ENCODE data around the gene PLEKHA4.

Gene PLEKHA4

GRCh38 chr19:48819366-48819816 lies 49.0 kb downstream of the PLEKHA4 start:
- DNase-seq = peak; percentile 73

- DNase-seq = no peak
Observed at GRCh38 chr19:48818234-48818820, 50.1 kb downstream of the PLEKHA4 start.

GRCh38 chr19:48817585-48818124 lies 50.8 kb downstream of the PLEKHA4 start:
- DNase-seq = no peak

GRCh38 chr19:48815870-48816501 lies 52.4 kb downstream of the PLEKHA4 start:
- DNase-seq = no peak

GRCh38 chr19:48814895-48815294 lies 53.5 kb downstream of the PLEKHA4 start:
- DNase-seq = no peak

- DNase-seq = no peak
Observed at GRCh38 chr19:48813123-48813913, 55.1 kb downstream of the PLEKHA4 start.

GRCh38 chr19:48812094-48812929 lies 56.1 kb downstream of the PLEKHA4 start:
- peak; percentile 18 for DNase-seq

- no peak for DNase-seq
Observed at GRCh38 chr19:48810151-48810550, 58.3 kb downstream of the PLEKHA4 start.

- DNase-seq = no peak
Observed at GRCh38 chr19:48807590-48808308, 60.7 kb downstream of the PLEKHA4 start.

- DNase-seq = no peak
Observed at GRCh38 chr19:48806818-48807589, 61.4 kb downstream of the PLEKHA4 start.

- DNase-seq = no peak
Observed at GRCh38 chr19:48806518-48806817, 61.9 kb downstream of the PLEKHA4 start.

GRCh38 chr19:48805452-48805851 lies 63.0 kb downstream of the PLEKHA4 start:
- no peak for DNase-seq

GRCh38 chr19:48804496-48804895 lies 63.9 kb downstream of the PLEKHA4 start:
- DNase-seq = no peak

GRCh38 chr19:48802623-48803022 lies 65.8 kb downstream of the PLEKHA4 start:
- DNase-seq = no peak

- no peak for DNase-seq
Observed at GRCh38 chr19:48799358-48800300, 68.8 kb downstream of the PLEKHA4 start.

- no peak for DNase-seq
Observed at GRCh38 chr19:48798937-48799336, 69.5 kb downstream of the PLEKHA4 start.

- no peak for DNase-seq
Observed at GRCh38 chr19:48797103-48797502, 71.3 kb downstream of the PLEKHA4 start.

GRCh38 chr19:48796298-48797083 lies 71.9 kb downstream of the PLEKHA4 start:
- no peak for DNase-seq

- no peak for DNase-seq
Observed at GRCh38 chr19:48795685-48796070, 72.7 kb downstream of the PLEKHA4 start.

All from T1000 (cell line).